Endothelial cell of umbilical vein (primary cell): Measurements from ENCODE around the gene MANBA. TPM values are rescaled to one million over a fixed set of nuclear protein-coding genes. Genes with fewer than 3 reads are reported as not detected.

Source experiments
- BruUV-seq: library from RNA; stranded (reverse); fragments of 400-500 nt; replicated peaks from 2 replicates; lab custom pipeline; 2021; lab: Mats Ljungman, UMichigan
- CTCF ChIA-PET: fragments of 300-600, 350-600 bp; sonication (Branson Sonifier 250); formaldehyde crosslinking; loops from one replicate; lab custom pipeline; 2021; ENCODE audit warnings: antibody characterized with exemption, inconsistent platforms; lab: Charles Lee
- POLR2A ChIA-PET: fragments of 300-600, 350-600 bp; sonication (Branson Sonifier 250); formaldehyde crosslinking; loops from one replicate; lab custom pipeline; 2021; ENCODE audit warnings: antibody characterized with exemption, inconsistent platforms; lab: Charles Lee
- DNase-seq: peaks from one replicate; pipeline ENCODE4 v3.0.0-alpha.2; 2011; ENCODE audit warnings: low read depth, low spot score
- FAIRE-seq: peaks from 2 replicates; lab custom pipeline; 2011; peaks lifted over from hg19 to GRCh38; lab: Jason Lieb, UNC
- H2AFZ ChIP-seq: 2 replicates; pipeline ENCODE4 v1.6.0; 2012; ENCODE audit warnings: low read depth, low read length, control low read depth, inconsistent platforms
- H3K27ac ChIP-seq: 2 replicates; pipeline ENCODE4 v1.5.1; 2011; ENCODE audit warnings: low read depth, mild to moderate bottlenecking, control low read depth, low read length, moderate library complexity; ENCODE audit not compliant: insufficient read depth
- H3K27me3 ChIP-seq, 2 experiments: 2 replicates each; pipeline versions ENCODE4 v1.6.0 to v1.6.1; 2011; ENCODE audit warnings: low read length in 2 of 2, mixed read lengths in 1 of 2; ENCODE audit not compliant: control insufficient read depth in 2 of 2, insufficient read depth in 2 of 2
- H3K36me3 ChIP-seq, 2 experiments: 2 replicates in 1 of 2; 3 replicates in 1 of 2; pipeline ENCODE4 v1.5.1; 2011; ENCODE audit warnings: low read length in 2 of 2, mild to moderate bottlenecking in 1 of 2, moderate library complexity in 1 of 2; ENCODE audit not compliant: control insufficient read depth in 2 of 2, insufficient read depth in 2 of 2; ENCODE audit errors: extremely low read depth in 1 of 2
- H3K4me1 ChIP-seq: 3 replicates; pipeline ENCODE4 v1.5.1; 2011; ENCODE audit warnings: mild to moderate bottlenecking, low read length; ENCODE audit not compliant: control insufficient read depth, insufficient read depth; ENCODE audit errors: extremely low read depth
- H3K4me2 ChIP-seq: 2 replicates; pipeline ENCODE4 v1.6.1; 2011; ENCODE audit warnings: low read length, control low read depth, mixed read lengths; ENCODE audit not compliant: insufficient read depth
- H3K4me3 ChIP-seq, 3 experiments: fragments of 200-600 bp in 1 of 3; sonication (generic), shearing (Covaris generic) in 1 of 3; replicated peaks in 1 of 3; 2 replicates each; pipeline ENCODE4 v1.5.1; 2011 to 2016; ENCODE audit warnings: control low read depth in 3 of 3, low read length in 3 of 3, mild to moderate bottlenecking in 2 of 3, inconsistent platforms in 1 of 3, low read depth in 1 of 3, moderate library complexity in 1 of 3; ENCODE audit not compliant: insufficient read depth in 1 of 3
- H3K79me2 ChIP-seq: 2 replicates; pipeline ENCODE4 v1.6.0; 2012; ENCODE audit warnings: low read length, inconsistent platforms; ENCODE audit not compliant: control insufficient read depth, insufficient read depth
- H3K9ac ChIP-seq: replicated peaks from 2 replicates; pipeline ENCODE3; 2011; ENCODE audit warnings: low read length, control low read depth; ENCODE audit not compliant: insufficient read depth; ENCODE audit errors: extremely low read depth
- H3K9me1 ChIP-seq: replicated peaks from 3 replicates; pipeline ENCODE4 v1.6.0; 2011; ENCODE audit warnings: mild to moderate bottlenecking, low read length; ENCODE audit not compliant: control insufficient read depth, insufficient read depth; ENCODE audit errors: extremely low read depth
- H3K9me3 ChIP-seq: replicated peaks from 2 replicates; pipeline ENCODE4 v1.5.1; 2012; ENCODE audit warnings: low read length, inconsistent platforms; ENCODE audit not compliant: control insufficient read depth, insufficient read depth
- H4K20me1 ChIP-seq: replicated peaks from 2 replicates; pipeline ENCODE3; 2011; ENCODE audit warnings: mild to moderate bottlenecking, low read length; ENCODE audit not compliant: control insufficient read depth, insufficient read depth; ENCODE audit errors: extremely low read depth
- EZH2 ChIP-seq: IDR thresholded peaks from 2 replicates; pipeline ENCODE4 v1.6.1; 2012; ENCODE audit warnings: borderline replicate concordance, low read depth, mild to moderate bottlenecking, moderate library complexity, low read length, inconsistent platforms; ENCODE audit not compliant: severe bottlenecking
- FOS ChIP-seq: IDR thresholded peaks from 2 replicates; pipeline ENCODE4 v1.6.1; 2011; ENCODE audit warnings: mild to moderate bottlenecking, low read length, moderate library complexity, borderline replicate concordance; ENCODE audit not compliant: insufficient read depth
- GATA2 ChIP-seq: IDR thresholded peaks from 2 replicates; pipeline ENCODE4 v1.7.0; 2011; ENCODE audit warnings: low read depth, mild to moderate bottlenecking, moderate library complexity, mixed read lengths, low read length; ENCODE audit not compliant: insufficient read length, insufficient read depth
- JUN ChIP-seq: IDR thresholded peaks from 2 replicates; pipeline ENCODE4 v1.6.1; 2011; ENCODE audit warnings: borderline replicate concordance, low read depth; ENCODE audit not compliant: insufficient read length, insufficient read depth
- MYC ChIP-seq: IDR thresholded peaks from one replicate; pipeline ENCODE4 v1.6.1; 2011; ENCODE audit warnings: mild to moderate bottlenecking, low read depth, low read length
- POLR2A ChIP-seq: IDR thresholded peaks from 2 replicates; pipeline ENCODE4 v1.6.1; 2012; ENCODE audit warnings: low read depth, mild to moderate bottlenecking, control low read depth, low read length
- POLR2AphosphoS5 ChIP-seq: IDR thresholded peaks from 2 replicates; pipeline ENCODE4 v1.6.1; 2012; ENCODE audit warnings: low read depth, mild to moderate bottlenecking, control low read depth, low read length, moderate library complexity; ENCODE audit not compliant: insufficient read depth
- dilution Hi-C: fragments of 300-500 bp; cut with MboI; formaldehyde crosslinking; loops from one replicate; pipeline ENCODE4 v1.15.0; 2019; ENCODE audit warnings: low sequenced_read_pairs; ENCODE audit not compliant: extremely low pct_ligation_motif_present
- intact Hi-C: fragments of 100-400 bp; cut with micrococcal nuclease; formaldehyde crosslinking; loops from one replicate; pipeline ENCODE4 v1.10.0; 2022
- polyA plus RNA-seq, 4 experiments: library from polyadenylated mRNA; depleted of rRNA in 3 of 4; stranded (reverse) in 3 of 4; unstranded in 1 of 4; fragments of >200 nt; gene quantifications; 2 replicates each; pipeline versions ENCODE4 v1.2.1 to v1.2.3, GENCODE V29; 2011 to 2012; ENCODE audit warnings: missing spikeins in 1 of 4
- total RNA-seq: library from RNA; stranded (reverse); gene quantifications from 2 replicates; pipeline ENCODE4 v1.2.3, GENCODE V29; 2021
- TF ChIP-seq, protein P1 (sequence below), 2 donors: IDR thresholded peaks; 1 replicate in 1 of 2; 2 replicates in 1 of 2; pipeline ENCODE4 v1.5.1; 2011; ENCODE audit warnings: low read length in 2 of 2, mild to moderate bottlenecking in 2 of 2, moderate library complexity in 2 of 2, control low read depth in 1 of 2, inconsistent platforms in 1 of 2, low read depth in 1 of 2; ENCODE audit not compliant: insufficient read depth in 1 of 2; ENCODE audit errors: extremely low read depth in 1 of 2
- TF ChIP-seq, protein P2 (sequence below): IDR thresholded peaks from 2 replicates; pipeline ENCODE4 v1.6.1; 2011; ENCODE audit not compliant: insufficient read depth, insufficient read length

The MANBA gene
- total and polyA plus RNA-seq, 2 donors (not counting 3 experiments of a cell fraction or from before 2014, with no cell fraction given) = 5.6 to 7.7 TPM

DNA sequence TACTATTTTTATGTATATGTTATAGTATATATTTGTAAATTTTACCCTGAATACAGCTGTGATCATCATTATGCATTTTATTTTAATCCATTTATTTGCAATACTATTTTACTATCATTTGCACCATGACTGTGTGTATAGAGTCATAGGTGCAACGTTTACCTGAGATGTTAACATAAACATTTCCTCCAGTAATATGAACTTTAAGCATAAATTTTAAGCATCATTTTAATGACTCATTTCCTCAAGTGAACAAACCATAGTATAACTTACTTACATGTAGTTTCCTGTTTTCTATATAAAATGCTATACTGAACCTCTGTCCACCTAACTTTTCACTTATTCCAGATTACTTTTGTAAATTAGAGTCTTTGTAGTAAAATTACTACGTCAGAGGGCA is 166.8 kb downstream of the MANBA start:
- intact Hi-C loops (no loop called here), dilution Hi-C loops (no loop called here)
- Histone ChIP-seq H3K4me2 (peak overlapping the region; percentile 66), H3K27me3 (no peaks in the 10 kb centered on the region), H2AFZ (no peak overlapping the region), H3K9me1 (no peaks in the 10 kb centered on the region), H3K9ac (no peak overlapping the region), H3K36me3 (peaks cover 13 to 15% of the 10 kb centered on the region in 2 experiments), H3K9me3 (no peaks in the 10 kb centered on the region), H3K27ac (peak overlapping the region; percentile 32), H4K20me1 (no peaks in the 10 kb centered on the region), H3K4me1 (peaks cover 11% of the 10 kb centered on the region), H3K79me2 (no peaks in the 10 kb centered on the region), H3K4me3 (no peak overlapping the region)
- POLR2A ChIA-PET = no interaction called here
- TF ChIP-seq, protein P1, sequence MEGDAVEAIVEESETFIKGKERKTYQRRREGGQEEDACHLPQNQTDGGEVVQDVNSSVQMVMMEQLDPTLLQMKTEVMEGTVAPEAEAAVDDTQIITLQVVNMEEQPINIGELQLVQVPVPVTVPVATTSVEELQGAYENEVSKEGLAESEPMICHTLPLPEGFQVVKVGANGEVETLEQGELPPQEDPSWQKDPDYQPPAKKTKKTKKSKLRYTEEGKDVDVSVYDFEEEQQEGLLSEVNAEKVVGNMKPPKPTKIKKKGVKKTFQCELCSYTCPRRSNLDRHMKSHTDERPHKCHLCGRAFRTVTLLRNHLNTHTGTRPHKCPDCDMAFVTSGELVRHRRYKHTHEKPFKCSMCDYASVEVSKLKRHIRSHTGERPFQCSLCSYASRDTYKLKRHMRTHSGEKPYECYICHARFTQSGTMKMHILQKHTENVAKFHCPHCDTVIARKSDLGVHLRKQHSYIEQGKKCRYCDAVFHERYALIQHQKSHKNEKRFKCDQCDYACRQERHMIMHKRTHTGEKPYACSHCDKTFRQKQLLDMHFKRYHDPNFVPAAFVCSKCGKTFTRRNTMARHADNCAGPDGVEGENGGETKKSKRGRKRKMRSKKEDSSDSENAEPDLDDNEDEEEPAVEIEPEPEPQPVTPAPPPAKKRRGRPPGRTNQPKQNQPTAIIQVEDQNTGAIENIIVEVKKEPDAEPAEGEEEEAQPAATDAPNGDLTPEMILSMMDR (IDR thresholded peaks at IDR 0.05; ENCODE audit: extremely low read depth in 1 of 2, insufficient read depth in 1 of 2, low read depth in 1 of 2, low read length in 2 of 2) = no peak
- no peak for TF ChIP-seq MYC
- TF ChIP-seq POLR2AphosphoS5 = no peak
- TF ChIP-seq, protein P2, sequence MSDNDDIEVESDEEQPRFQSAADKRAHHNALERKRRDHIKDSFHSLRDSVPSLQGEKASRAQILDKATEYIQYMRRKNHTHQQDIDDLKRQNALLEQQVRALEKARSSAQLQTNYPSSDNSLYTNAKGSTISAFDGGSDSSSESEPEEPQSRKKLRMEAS = no peak
- no peak for TF ChIP-seq POLR2A
- TF ChIP-seq GATA2 = no peak
- peak; percentile 27 for TF ChIP-seq JUN
- TF ChIP-seq FOS = peak; percentile 33
- no peak for TF ChIP-seq EZH2
- BruUV-seq = no TSS peak
- no peak for FAIRE-seq
- DNase-seq = no peak
- CTCF ChIA-PET = no interaction called here
